Tibial nerve (tissue), 3 donors: Measurements from ENCODE around the gene RPTOR.

ENCODE experiments used
- CTCF ChIP-seq, 5 experiments: fragments of 200-600 bp in 3 of 5; fragments of 450-650 bp in 2 of 5; sonication (generic) in 3 of 5; IDR thresholded peaks; one replicate each; pipeline ENCODE4 v1.5.1; 2016 to 2019; ENCODE audit warnings: antibody characterized with exemption in 5 of 5, mild to moderate bottlenecking in 3 of 5, moderate library complexity in 2 of 5
- POLR2A ChIP-seq, 2 donors: fragments of 450-650 bp; IDR thresholded peaks; one replicate each; pipeline ENCODE4 v1.6.1; 2017; ENCODE audit warnings: antibody characterized with exemption in 2 of 2, mild to moderate bottlenecking in 2 of 2, moderate library complexity in 2 of 2

- TF ChIP-seq CTCF (IDR thresholded peaks at IDR 0.05) (no peak), POLR2A (IDR thresholded peaks at IDR 0.05) (no peak)
Measured at GRCh38 chr17:80786470-80786869, 241.8 kb downstream of the RPTOR start.
